DOHH2 (cell line): ENCODE measurements around the gene TUBB6.

Source experiments
- CTCF ChIP-seq: fragments of 200-600 bp; sonication (generic); IDR thresholded peaks from one replicate; pipeline ENCODE4 v1.5.1; 2014; ENCODE audit warnings: antibody characterized with exemption, mild to moderate bottlenecking, low read depth, low read length; ENCODE audit not compliant: poor library complexity, severe bottlenecking
- EZH2phosphoT487 ChIP-seq: fragments of 200-600 bp; sonication (generic); IDR thresholded peaks from 2 replicates; pipeline ENCODE4 v1.6.1; 2017; ENCODE audit warnings: borderline replicate concordance, mild to moderate bottlenecking, antibody characterized with exemption, low read length, moderate library complexity, mixed read lengths

DNA sequence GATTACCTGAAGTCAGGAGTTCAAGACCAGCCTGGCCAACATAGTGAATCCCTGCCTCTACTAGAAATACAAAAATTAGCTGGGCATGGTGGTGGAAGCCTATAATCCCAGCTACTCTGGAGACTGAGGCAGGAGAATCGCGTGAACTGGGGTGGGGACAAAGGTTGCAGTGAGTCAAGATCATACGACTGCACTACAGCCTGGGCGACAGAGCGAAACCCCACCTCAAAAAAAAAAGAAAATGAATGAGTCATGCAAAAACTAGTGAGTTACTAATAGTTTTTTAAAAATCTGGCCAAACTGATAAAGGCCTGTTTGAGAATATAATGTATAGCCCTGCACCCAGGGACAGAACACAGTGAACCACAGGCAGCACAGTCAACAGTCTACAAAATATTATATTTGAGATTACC, 51.5 kb downstream of the TUBB6 start:
- TF ChIP-seq CTCF: no peak
- TF ChIP-seq EZH2phosphoT487: no peak
